HG03354 (cell line): ENCODE results near the gene YDJC.
"Not testable (repeated sequence)": the region's sequence is repeated elsewhere in the genome, so short reads cannot be mapped to it uniquely, and the experiment has no call there.

Experiments
- ATAC-seq: cut with Tn5 transposase; IDR thresholded peaks from one replicate; pipeline ENCODE4 v1.9.1; 2021; ENCODE audit warnings: mild to moderate bottlenecking; ENCODE audit not compliant: unreplicated experiment, poor library complexity, severe bottlenecking

YDJC gene

GRCh38 chr22:21613553-21614233 lies 16.1 kb downstream of the YDJC start:
- no peak for ATAC-seq

DNA sequence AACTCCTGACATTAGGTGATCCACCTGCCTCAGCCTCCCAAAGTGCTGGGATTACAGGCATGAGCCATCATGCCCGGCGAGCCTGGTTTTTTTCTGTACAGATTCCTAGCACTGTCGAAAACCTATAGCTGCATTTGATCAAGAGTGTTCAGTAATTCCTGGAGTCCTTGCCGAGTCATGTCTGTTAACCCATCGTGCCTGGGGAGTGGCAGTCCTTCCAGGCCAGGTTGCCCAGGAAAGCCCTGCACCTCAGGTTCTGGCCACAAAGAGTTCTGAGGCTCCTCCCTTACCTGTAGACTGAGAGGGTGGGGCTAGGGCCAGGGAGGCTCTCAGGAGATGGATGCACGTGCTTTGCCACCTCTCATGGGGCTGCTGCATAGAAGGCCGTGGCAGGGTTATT lies 17.0 kb downstream of the YDJC start:
- ATAC-seq: no peak

- ATAC-seq: no peak
Observed at GRCh38 chr22:21611210-21611977, 18.4 kb downstream of the YDJC start.

DNA sequence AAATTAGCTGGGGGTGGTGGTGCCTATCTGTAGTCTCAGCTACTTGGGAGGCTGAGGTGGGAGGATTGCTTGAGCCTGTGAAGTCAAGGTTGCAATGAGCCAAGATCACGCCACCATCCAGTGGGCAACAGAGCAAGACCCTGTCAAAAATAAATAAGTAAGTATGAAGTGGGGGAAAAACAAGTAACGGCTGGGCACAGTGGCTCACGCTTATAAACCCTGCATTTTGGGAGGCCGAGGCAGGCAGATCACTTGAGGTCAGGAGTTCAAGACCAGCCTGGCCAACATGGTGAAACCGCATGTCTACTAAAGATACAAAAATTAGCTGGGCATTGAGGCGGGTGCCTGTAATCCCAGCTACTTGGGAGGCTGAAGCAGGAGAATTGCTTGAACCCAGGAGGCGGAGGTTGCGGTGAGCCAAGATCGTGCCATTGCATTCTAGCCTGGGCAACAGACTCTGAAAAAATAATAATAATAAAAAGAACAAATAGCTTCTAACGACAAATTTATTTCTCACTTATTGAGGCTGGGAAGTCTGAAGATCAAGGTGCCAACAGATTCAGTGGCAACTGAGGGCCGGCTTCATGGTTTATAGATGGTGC lies 20.2 kb downstream of the YDJC start:
- not testable (repeated sequence) for ATAC-seq

GRCh38 chr22:21606775-21607174 lies 23.0 kb downstream of the YDJC start:
- ATAC-seq: no peak

DNA sequence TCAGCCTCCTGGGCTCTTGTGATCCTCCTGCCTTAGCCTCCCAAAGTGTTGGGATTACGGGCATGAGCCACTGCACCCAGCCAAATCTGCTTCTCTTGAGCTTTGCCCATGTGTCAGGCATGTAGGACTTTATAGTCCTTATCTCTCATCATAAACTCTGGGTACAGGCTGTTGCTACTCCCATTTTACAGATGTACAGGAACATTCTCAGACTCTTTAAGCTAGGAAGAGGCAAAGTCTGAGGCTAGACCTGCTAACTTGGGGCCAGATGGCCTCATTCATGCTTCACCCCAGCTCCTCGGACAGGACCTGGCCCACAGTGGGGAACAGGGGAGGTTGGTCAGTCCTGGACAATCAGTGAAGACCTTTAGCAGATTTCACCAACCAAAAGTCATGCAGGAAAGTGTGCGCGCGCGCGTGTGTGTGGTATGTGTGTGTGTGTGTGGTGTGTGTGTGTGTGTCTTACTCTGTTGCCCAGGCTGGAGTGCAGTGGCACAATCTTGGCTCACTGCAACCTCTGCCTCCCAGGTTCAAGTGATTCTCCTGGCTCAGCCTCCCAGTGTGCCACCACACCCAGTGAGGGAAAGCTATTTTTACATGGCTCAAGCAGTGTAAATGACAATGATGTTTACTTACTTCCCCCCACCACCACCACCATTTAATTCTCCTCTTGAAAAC lies 23.8 kb downstream of the YDJC start:
- no peak for ATAC-seq

- no peak for ATAC-seq
Observed at GRCh38 chr22:21603973-21604372, 25.8 kb downstream of the YDJC start.

DNA sequence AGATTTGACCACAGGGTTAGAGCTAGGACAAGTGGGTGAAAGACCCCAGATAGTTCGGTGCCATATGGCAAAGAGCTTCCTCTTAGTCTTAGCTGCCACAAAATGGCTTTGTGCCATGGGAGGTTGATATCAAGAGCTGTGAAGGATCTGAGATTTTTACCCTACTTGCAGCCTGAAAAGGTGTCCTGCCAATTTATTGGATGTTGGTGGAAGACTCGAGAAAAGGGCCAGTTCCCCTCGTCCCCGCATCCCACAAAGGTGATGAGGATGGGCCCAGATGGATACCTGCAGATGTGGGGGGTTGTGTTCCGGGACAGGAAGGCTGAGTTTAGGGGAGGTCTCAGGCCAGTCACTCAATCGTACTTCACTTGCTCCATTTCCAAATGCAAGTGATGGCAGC lies 27.2 kb downstream of the YDJC start:
- ATAC-seq: no peak

DNA sequence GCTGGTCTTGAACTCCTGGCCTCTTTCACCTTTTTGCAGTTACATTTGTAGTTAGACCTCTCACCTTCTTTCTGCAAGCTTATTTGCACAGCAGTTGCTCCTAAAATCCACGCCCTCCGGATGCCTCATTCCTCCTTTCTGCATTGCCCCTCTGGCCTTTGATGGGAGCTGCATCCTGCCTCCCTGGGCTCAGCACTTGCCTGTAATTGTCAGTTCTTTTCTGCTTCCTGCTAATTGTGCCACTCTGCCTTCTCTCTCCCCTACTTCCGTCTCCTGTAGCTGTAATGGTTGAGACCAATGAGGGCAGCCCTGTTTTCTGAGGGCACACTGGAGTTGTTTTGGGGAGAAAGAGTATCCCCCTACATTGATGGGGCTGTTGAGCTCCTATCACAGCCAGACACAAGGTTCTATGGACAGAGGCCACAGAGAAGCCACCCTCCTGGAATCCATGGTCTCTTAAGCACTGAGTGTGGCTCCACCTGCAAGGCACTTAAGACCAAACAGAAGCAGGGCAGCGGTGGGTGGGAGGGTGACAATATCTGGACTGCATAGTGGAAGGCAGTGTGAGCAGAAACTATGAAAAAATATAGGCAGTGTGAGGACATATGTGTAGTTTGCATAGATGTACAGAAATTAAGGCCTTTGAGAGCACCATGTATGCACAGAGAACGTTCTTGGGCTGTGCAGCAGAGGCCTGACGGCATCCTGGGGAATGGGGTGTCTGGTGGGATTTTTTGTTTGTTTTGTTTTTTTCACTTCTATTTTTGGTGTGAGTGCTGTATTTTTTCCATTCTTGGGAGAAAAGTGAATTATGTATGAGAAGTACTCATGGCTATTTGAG lies 30.5 kb downstream of the YDJC start:
- ATAC-seq: no peak

- ATAC-seq: no peak
Observed at GRCh38 chr22:21598302-21598701, 31.5 kb downstream of the YDJC start.

- ATAC-seq: not testable (repeated sequence)
Observed at GRCh38 chr22:21596356-21597135, 33.3 kb downstream of the YDJC start.

DNA sequence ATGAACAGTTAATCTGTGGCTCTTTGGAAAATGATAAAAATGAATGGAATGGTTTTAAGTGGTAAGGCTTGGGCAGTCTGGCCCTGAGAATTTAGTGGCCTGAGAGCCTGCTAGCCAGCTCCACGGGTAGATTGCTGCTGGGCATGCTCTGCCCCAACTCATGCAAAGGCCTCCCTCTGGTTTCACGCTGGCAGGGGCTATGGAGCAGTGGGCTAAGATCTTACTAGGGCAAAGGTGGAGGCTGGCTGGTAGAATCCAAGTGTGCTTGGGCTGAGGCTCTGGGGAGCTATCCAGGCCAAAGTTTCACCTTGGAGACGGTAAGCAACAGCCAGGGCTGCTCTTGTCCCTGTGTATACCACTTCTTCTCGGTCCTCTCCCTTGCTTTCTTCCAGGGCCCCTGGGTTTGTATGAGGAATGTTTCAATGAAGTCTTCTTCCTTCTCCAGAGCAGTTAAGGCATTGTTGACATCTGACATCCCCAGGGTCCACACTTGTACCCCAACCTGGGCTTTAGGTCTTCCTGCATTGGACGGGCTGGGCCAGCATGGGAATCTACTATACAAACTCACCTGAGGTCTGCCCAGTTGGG lies 34.9 kb downstream of the YDJC start:
- ATAC-seq: no peak

GRCh38 chr22:21593406-21594232 lies 36.2 kb downstream of the YDJC start:
- no peak for ATAC-seq

DNA sequence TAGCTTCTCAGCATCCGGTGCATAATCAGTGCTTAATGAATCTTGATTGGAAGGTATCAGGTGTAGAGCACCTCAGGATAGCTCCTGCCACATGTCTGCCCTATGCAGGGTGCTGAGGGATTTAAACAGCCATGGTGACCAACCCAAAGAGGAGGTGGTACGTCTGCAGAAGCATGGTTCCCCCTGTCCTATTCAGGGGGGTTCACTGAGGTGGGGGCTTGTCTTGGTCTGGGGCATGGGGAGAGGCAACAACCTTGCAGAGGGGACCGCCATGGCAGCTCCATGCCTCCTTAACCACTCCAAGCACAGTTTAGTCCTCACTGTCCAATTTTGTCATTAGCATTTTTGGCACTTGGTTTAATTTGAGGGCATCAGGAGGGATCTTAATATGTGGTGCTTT lies 37.4 kb downstream of the YDJC start:
- no peak for ATAC-seq

- ATAC-seq: no peak
Observed at GRCh38 chr22:21591695-21592094, 38.1 kb downstream of the YDJC start.

GRCh38 chr22:21590809-21591641 lies 38.8 kb downstream of the YDJC start:
- ATAC-seq: no peak

- ATAC-seq: no peak
Observed at GRCh38 chr22:21589396-21589795, 40.4 kb downstream of the YDJC start.
